ENCODE results near the gene SCD5. TPM values are rescaled to one million over a fixed set of nuclear protein-coding genes. Genes with fewer than 3 reads are reported as not detected.
A peak's percentile ranks its signal among the peaks of the same experiment; 100 is the strongest.

SCD5 gene
- total and polyA plus RNA-seq, 2 experiments from 2014 or later = 0.79 to 1.6 TPM

DNA sequence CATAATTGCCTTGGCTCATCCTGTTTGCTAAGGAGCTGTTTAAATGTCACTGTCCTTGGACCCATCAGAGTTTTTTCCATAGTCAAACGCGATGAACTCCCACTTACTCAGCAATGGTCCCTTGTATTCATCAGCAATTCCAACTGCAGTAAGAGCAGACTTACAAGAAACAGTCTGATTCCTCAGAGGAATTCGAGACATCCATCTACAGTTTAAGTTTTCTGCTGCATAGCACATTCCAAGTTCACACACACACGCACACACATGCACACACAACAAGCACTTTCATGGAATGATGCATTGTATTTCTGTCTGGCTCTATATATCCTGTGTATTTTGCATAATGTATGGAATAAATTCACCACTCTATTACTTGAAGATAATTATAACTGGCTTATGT is 204.1 kb downstream of the SCD5 start (continued):
- TF ChIP-seq, protein P1, sequence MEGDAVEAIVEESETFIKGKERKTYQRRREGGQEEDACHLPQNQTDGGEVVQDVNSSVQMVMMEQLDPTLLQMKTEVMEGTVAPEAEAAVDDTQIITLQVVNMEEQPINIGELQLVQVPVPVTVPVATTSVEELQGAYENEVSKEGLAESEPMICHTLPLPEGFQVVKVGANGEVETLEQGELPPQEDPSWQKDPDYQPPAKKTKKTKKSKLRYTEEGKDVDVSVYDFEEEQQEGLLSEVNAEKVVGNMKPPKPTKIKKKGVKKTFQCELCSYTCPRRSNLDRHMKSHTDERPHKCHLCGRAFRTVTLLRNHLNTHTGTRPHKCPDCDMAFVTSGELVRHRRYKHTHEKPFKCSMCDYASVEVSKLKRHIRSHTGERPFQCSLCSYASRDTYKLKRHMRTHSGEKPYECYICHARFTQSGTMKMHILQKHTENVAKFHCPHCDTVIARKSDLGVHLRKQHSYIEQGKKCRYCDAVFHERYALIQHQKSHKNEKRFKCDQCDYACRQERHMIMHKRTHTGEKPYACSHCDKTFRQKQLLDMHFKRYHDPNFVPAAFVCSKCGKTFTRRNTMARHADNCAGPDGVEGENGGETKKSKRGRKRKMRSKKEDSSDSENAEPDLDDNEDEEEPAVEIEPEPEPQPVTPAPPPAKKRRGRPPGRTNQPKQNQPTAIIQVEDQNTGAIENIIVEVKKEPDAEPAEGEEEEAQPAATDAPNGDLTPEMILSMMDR (conservative IDR thresholded peaks at IDR 0.05; ENCODE audit: low read depth in 2 of 2) = no peak
- TF ChIP-seq JUNB (IDR thresholded peaks at IDR 0.05; ENCODE audit: unreplicated experiment) = no peak
- no peak for TF ChIP-seq EZH2phosphoT487 (IDR thresholded peaks at IDR 0.05; ENCODE audit: unreplicated experiment)
- TF ChIP-seq NANOG (IDR thresholded peaks at IDR 0.05; ENCODE audit: borderline replicate concordance) = no peak

DNA sequence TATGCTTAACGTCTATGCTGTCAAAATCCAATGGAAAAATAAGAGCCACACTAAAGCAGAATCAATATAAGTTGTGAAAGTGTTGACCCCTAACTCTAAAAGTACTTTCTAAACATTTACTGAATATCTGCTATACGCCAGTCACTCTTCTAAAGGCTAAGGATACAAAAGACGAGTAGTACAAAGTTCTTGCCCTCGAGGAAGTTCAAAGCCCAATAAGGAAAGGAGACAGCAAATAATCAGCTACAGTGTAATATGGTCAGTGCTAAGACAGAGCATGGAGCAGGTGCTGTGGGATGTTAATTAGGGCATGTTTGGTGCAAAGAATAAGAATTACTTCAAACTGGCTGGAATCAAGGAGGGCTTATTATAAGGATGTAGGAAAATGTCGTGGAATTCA is 205.2 kb downstream of the SCD5 start:
- Mint-ChIP-seq H3K4me1 (peaks cover 46% of the 10 kb centered on the region), H3K36me3 (ENCODE audit: low read depth) (no peaks in the 10 kb centered on the region), H3K4me3 (no peak overlapping the region), H3K27me3 (ENCODE audit: insufficient read depth, low read depth, poor library complexity) (peaks cover 7% of the 10 kb centered on the region), H3K27ac (no peak overlapping the region), H3K9me3 (no peaks in the 10 kb centered on the region)
- Histone ChIP-seq H2AFZ (peak overlapping the region; percentile 72; the same call in 1 of the 2 replicates), H3K9me2 (ENCODE audit: insufficient read depth) (peaks cover 3% of the 10 kb centered on the region; the same call in 1 of the 2 replicates), H4K20me1 (replicated peaks; ENCODE audit: insufficient read depth) (no peaks in the 10 kb centered on the region), H3K27me3 (ENCODE audit: insufficient read depth) (no peaks in the 10 kb centered on the region), H3K27ac (ENCODE audit: low read depth) (no peak overlapping the region), H3K4me3 (no peak overlapping the region), H3K4me1 (ENCODE audit: insufficient read depth) (peaks cover 28% of the 10 kb centered on the region), H3F3A (replicated peaks; ENCODE audit: low read depth) (no peaks in the 10 kb centered on the region), H3K36me3 (ENCODE audit: insufficient read depth) (no peaks in the 10 kb centered on the region), H3K79me2 (replicated peaks; ENCODE audit: insufficient read depth) (no peaks in the 10 kb centered on the region), H3K4me2 (0 out of 2 replicates have a peak overlapping the region, but pooled peaks have one; percentile 22)
- DNase-seq (ENCODE audit: low spot score) (no peak), ATAC-seq (no peak)
- TF ChIP-seq, protein P2, sequence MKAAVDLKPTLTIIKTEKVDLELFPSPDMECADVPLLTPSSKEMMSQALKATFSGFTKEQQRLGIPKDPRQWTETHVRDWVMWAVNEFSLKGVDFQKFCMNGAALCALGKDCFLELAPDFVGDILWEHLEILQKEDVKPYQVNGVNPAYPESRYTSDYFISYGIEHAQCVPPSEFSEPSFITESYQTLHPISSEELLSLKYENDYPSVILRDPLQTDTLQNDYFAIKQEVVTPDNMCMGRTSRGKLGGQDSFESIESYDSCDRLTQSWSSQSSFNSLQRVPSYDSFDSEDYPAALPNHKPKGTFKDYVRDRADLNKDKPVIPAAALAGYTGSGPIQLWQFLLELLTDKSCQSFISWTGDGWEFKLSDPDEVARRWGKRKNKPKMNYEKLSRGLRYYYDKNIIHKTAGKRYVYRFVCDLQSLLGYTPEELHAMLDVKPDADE (IDR thresholded peaks at IDR 0.05) = no peak
- TF ChIP-seq EZH2 (IDR thresholded peaks at IDR 0.05; ENCODE audit: low read depth, unreplicated experiment) (no peak), ZNF114 (CRISPR knock-in tag; IDR thresholded peaks at IDR 0.05) (no peak), POLR2AphosphoS5 (IDR thresholded peaks at IDR 0.05; ENCODE audit: low read depth) (no peak), EZH2phosphoT487 (IDR thresholded peaks at IDR 0.05; ENCODE audit: unreplicated experiment) (no peak), CREB1 (CRISPR knock-in tag; IDR thresholded peaks at IDR 0.05; ENCODE audit: low read depth) (no peak), NANOG (IDR thresholded peaks at IDR 0.05; ENCODE audit: borderline replicate concordance) (no peak), JUNB (IDR thresholded peaks at IDR 0.05; ENCODE audit: unreplicated experiment) (no peak)
- TF ChIP-seq, protein P1 (conservative IDR thresholded peaks at IDR 0.05; ENCODE audit: low read depth in 2 of 2) = no peak
- TF ChIP-seq, protein P3, sequence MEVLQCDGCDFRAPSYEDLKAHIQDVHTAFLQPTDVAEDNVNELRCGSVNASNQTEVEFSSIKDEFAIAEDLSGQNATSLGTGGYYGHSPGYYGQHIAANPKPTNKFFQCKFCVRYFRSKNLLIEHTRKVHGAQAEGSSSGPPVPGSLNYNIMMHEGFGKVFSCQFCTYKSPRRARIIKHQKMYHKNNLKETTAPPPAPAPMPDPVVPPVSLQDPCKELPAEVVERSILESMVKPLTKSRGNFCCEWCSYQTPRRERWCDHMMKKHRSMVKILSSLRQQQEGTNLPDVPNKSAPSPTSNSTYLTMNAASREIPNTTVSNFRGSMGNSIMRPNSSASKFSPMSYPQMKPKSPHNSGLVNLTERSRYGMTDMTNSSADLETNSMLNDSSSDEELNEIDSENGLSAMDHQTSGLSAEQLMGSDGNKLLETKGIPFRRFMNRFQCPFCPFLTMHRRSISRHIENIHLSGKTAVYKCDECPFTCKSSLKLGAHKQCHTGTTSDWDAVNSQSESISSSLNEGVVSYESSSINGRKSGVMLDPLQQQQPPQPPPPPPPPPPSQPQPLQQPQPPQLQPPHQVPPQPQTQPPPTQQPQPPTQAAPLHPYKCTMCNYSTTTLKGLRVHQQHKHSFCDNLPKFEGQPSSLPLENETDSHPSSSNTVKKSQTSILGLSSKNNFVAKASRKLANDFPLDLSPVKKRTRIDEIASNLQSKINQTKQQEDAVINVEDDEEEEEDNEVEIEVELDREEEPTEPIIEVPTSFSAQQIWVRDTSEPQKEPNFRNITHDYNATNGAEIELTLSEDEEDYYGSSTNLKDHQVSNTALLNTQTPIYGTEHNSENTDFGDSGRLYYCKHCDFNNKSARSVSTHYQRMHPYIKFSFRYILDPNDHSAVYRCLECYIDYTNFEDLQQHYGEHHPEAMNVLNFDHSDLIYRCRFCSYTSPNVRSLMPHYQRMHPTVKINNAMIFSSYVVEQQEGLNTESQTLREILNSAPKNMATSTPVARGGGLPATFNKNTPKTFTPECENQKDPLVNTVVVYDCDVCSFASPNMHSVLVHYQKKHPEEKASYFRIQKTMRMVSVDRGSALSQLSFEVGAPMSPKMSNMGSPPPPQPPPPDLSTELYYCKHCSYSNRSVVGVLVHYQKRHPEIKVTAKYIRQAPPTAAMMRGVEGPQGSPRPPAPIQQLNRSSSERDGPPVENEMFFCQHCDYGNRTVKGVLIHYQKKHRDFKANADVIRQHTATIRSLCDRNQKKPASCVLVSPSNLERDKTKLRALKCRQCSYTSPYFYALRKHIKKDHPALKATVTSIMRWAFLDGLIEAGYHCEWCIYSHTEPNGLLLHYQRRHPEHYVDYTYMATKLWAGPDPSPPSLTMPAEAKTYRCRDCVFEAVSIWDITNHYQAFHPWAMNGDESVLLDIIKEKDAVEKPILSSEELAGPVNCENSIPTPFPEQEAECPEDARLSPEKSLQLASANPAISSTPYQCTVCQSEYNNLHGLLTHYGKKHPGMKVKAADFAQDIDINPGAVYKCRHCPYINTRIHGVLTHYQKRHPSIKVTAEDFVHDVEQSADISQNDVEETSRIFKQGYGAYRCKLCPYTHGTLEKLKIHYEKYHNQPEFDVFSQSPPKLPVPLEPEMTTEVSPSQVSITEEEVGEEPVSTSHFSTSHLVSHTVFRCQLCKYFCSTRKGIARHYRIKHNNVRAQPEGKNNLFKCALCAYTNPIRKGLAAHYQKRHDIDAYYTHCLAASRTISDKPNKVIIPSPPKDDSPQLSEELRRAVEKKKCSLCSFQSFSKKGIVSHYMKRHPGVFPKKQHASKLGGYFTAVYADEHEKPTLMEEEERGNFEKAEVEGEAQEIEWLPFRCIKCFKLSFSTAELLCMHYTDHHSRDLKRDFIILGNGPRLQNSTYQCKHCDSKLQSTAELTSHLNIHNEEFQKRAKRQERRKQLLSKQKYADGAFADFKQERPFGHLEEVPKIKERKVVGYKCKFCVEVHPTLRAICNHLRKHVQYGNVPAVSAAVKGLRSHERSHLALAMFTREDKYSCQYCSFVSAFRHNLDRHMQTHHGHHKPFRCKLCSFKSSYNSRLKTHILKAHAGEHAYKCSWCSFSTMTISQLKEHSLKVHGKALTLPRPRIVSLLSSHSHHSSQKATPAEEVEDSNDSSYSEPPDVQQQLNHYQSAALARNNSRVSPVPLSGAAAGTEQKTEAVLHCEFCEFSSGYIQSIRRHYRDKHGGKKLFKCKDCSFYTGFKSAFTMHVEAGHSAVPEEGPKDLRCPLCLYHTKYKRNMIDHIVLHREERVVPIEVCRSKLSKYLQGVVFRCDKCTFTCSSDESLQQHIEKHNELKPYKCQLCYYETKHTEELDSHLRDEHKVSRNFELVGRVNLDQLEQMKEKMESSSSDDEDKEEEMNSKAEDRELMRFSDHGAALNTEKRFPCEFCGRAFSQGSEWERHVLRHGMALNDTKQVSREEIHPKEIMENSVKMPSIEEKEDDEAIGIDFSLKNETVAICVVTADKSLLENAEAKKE (CRISPR knock-in tag; IDR thresholded peaks at IDR 0.05) = no peak

All from GM23338 (cell line).